ENCODE data around the gene UBAC1.

UBAC1 gene

GRCh38 chr9:135926402-135927194, 34.6 kb downstream of the UBAC1 start:
- DNase-seq (ENCODE audit: low read depth): peak; percentile 78
- peak; percentile 93 for TF ChIP-seq MYC (IDR thresholded peaks at IDR 0.05; ENCODE audit: low read depth, low read length)
- no peak for TF ChIP-seq POLR2A (IDR thresholded peaks at IDR 0.05; ENCODE audit: extremely low read depth, insufficient read length)
- no peak for TF ChIP-seq CTCF (IDR thresholded peaks at IDR 0.05; ENCODE audit: low read depth, low read length)
- TF ChIP-seq, protein P1, sequence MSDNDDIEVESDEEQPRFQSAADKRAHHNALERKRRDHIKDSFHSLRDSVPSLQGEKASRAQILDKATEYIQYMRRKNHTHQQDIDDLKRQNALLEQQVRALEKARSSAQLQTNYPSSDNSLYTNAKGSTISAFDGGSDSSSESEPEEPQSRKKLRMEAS (IDR thresholded peaks at IDR 0.05; ENCODE audit: low read depth, low read length): peak; percentile 95

DNA sequence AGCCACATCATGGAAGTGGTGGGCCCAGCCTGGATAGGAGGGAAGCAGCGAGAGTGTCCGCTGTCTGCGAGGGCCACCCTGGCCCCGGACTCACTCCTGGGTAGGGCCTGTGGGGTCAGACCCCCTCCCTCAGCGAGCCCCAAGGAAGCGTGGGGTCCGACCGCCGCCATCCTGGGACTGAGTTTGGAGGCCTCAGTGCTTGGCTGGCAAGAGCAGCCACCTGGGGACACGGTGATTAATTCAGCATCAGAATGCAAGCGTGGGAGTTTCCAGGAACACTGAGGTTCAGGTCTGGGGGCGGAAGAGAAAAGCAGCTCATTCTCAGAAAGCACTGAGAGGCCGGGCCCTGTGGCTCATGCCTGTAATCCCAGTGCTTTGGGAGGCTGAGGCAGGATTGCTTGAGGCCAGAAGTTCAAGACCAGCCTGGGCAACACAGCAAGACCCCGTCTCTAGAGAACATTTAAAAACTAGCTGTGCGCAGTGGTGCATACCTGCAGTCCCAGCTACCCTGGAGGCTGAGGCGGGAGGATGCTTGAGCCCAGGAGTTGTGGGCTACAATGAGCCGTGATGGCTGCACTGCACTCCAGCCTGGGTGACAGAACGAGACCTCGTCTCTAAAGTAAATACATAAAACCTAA, 35.6 kb downstream of the UBAC1 start:
- no peak for DNase-seq (ENCODE audit: low read depth)
- no peak overlapping the region for H3K4me3 ChIP-seq (ENCODE audit: low read depth, low read length)
- TF ChIP-seq CTCF (IDR thresholded peaks at IDR 0.05; ENCODE audit: low read depth, low read length): no peak
- no peak for TF ChIP-seq POLR2A (IDR thresholded peaks at IDR 0.05; ENCODE audit: extremely low read depth, insufficient read length)
- TF ChIP-seq MYC (IDR thresholded peaks at IDR 0.05; ENCODE audit: low read depth, low read length): no peak

More at GRCh38 chr9:135926402-135927194, 34.6 kb downstream of the UBAC1 start:
- H3K4me3 ChIP-seq (ENCODE audit: low read depth, low read length): no peak overlapping the region

- H3K4me3 ChIP-seq (ENCODE audit: low read depth, low read length): no peak overlapping the region
- DNase-seq (ENCODE audit: low read depth): no peak
- peak; percentile 3 for TF ChIP-seq CTCF (IDR thresholded peaks at IDR 0.05; ENCODE audit: low read depth, low read length)
- TF ChIP-seq, protein P1 (IDR thresholded peaks at IDR 0.05; ENCODE audit: low read depth, low read length): no peak
Observed at GRCh38 chr9:135924628-135925338, 36.4 kb downstream of the UBAC1 start.

- H3K4me3 ChIP-seq (ENCODE audit: low read depth, low read length): no peak overlapping the region
- TF ChIP-seq MYC (IDR thresholded peaks at IDR 0.05; ENCODE audit: low read depth, low read length) (no peak), CTCF (IDR thresholded peaks at IDR 0.05; ENCODE audit: low read depth, low read length) (no peak), POLR2A (IDR thresholded peaks at IDR 0.05; ENCODE audit: extremely low read depth, insufficient read length) (no peak)
- TF ChIP-seq, protein P1 (IDR thresholded peaks at IDR 0.05; ENCODE audit: low read depth, low read length): no peak
- no peak for DNase-seq (ENCODE audit: low read depth)
Observed at GRCh38 chr9:135923508-135923907, 37.7 kb downstream of the UBAC1 start.

GRCh38 chr9:135921749-135922310, 39.3 kb downstream of the UBAC1 start:
- H3K4me3 ChIP-seq (ENCODE audit: low read depth, low read length): no peak overlapping the region
- DNase-seq (ENCODE audit: low read depth): no peak
- no peak for TF ChIP-seq POLR2A (IDR thresholded peaks at IDR 0.05; ENCODE audit: extremely low read depth, insufficient read length)
- TF ChIP-seq CTCF (IDR thresholded peaks at IDR 0.05; ENCODE audit: low read depth, low read length): no peak
- TF ChIP-seq, protein P1 (IDR thresholded peaks at IDR 0.05; ENCODE audit: low read depth, low read length): no peak
